HG03442 (cell line): ENCODE measurements around the gene GTPBP3.

ENCODE experiments used
- ATAC-seq: cut with Tn5 transposase; IDR thresholded peaks from one replicate; pipeline ENCODE4 v1.9.1; 2021; ENCODE audit warnings: mild to moderate bottlenecking, moderate library complexity; ENCODE audit not compliant: unreplicated experiment

GTPBP3 gene

GRCh38 chr19:17327068-17327653 is 10.2 kb upstream of the GTPBP3 start:
- ATAC-seq, result no peak

- no peak for ATAC-seq
These were observed 9.5 kb upstream of the GTPBP3 start for GRCh38 chr19:17327654-17328516.

GRCh38 chr19:17328517-17329365 is 8.6 kb upstream of the GTPBP3 start:
- no peak for ATAC-seq

- no peak for ATAC-seq
These were observed 7.7 kb upstream of the GTPBP3 start for GRCh38 chr19:17329366-17330261.

- ATAC-seq, result no peak
These were observed 6.9 kb upstream of the GTPBP3 start for GRCh38 chr19:17330262-17331044.

GRCh38 chr19:17331045-17331558 is 6.3 kb upstream of the GTPBP3 start:
- ATAC-seq, result no peak

- no peak for ATAC-seq
These were observed 5.0 kb upstream of the GTPBP3 start for GRCh38 chr19:17332360-17332676.

GRCh38 chr19:17332677-17333581 is 4.4 kb upstream of the GTPBP3 start:
- ATAC-seq, result no peak

GRCh38 chr19:17333611-17334413 is 3.5 kb upstream of the GTPBP3 start:
- no peak for ATAC-seq

GRCh38 chr19:17334414-17335409 is 2.6 kb upstream of the GTPBP3 start, which contains the start of gene ANO8:
TSS of gene ANO8 (minus strand) at chr19:17334855. CDS start at chr19:17334670, 185 bp downstream.
- no peak for ATAC-seq

- no peak for ATAC-seq
These were observed 1.8 kb upstream of the GTPBP3 start for GRCh38 chr19:17335575-17335974.

GRCh38 chr19:17337675-17338432 is 501 bp downstream of the GTPBP3 start:
- ATAC-seq, result no peak

- ATAC-seq, result no peak
These were observed 1.2 kb downstream of the GTPBP3 start for GRCh38 chr19:17338433-17339078.

GRCh38 chr19:17339088-17339741 is 1.9 kb downstream of the GTPBP3 start:
- ATAC-seq, result no peak
